Fibroblast of upper back skin (primary cell): ENCODE measurements around the gene DNAJC5G.

Source experiments
- DNase-seq: peaks from one replicate; pipeline ENCODE4 v3.0.0-alpha.2; 2013

The DNAJC5G gene, protein sequence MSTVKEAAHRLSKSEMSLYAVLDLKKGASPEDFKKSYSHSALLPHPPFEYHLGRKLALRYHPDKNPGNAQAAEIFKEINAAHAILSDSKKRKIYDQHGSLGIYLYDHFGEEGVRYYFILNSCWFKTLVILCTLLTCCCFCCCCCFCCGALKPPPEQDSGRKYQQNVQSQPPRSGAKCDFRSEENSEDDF

DNA sequence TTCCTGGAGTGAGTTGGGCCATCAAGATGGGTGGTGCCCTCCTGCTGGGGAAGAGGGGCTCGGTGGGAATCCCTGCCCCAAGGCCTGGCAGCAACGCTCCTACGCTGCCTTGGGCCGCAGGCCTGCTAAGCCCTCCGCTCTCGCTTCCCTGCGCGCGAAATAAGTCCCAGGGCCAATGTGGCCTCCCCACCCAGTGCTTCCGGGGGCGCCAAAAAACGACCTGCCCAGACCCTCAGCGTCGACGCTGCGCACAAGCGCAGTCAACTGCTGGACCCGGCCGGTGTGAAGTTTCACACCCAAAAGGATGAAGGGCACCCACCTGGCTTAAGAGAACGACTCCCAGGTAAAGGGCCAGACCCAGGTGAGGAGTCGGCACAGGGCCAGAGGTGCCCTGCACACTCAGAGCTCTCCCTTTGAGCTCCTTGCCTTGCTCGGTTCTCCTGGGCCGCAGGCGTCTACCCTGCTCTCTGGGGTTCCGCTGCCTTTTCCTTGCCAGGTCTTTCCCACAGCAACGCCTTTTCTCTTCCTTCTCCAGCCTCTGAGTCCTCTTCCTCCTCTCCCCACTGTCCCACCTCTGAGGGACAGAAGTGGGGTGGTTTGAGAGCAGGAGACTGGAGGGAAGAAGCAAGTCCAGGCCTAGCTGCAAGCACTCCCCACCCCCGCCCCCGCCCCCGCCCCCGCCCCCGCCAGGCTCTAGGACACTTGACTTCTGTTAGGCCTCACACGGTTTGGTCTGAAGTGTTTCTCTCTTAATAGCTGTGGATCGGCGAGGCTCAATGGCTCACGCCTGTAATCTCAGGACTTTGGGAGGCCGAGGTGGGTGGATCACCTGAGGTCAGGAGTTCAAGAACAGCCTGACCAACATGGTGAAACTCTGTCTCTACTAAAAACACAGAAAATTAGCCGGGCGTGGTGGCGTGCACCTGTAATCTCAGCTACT, at the start of gene DNAJC5G:
DNAJC5G (plus strand) TSS at position 223 of the 940 bp plus-strand sequence. CDS start 1,296 bp downstream, outside the sequence.
- DNase-seq, result no peak

DNA sequence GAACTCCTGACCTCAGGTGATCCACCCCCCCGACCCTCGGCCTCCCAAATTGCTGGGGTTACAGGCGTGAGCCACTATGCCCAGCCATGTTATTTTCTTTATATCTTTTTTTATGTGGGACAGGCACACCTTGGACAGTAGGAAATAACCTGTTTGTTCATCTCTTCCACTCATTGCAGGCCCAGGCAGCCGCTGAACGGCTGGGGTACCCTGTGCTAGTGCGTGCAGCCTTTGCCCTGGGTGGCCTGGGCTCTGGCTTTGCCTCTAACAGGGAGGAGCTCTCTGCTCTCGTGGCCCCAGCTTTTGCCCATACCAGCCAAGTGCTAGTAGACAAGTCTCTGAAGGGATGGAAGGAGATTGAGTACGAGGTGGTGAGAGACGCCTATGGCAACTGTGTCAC, 49.7 kb upstream of the DNAJC5G start:
- DNase-seq, result no peak

DNA sequence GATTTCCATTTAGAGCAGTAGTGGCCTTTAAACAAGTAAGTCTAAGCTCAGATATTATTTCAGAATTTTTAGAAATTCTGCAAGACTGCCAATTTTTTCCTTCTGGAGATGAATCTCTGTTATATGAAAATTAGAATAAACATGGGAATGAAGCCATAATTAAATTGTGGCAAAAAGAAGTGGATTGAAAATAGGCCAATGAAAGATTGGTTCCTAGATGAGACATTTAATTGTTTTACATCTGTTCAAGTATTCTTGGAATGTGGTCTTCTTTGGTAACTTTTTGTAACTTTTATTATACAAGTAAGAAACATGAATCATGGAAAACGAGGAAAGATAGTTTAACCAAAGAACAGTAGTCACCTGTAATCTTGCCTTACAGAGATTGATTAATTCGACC, 47.7 kb upstream of the DNAJC5G start:
- no peak for DNase-seq

DNA sequence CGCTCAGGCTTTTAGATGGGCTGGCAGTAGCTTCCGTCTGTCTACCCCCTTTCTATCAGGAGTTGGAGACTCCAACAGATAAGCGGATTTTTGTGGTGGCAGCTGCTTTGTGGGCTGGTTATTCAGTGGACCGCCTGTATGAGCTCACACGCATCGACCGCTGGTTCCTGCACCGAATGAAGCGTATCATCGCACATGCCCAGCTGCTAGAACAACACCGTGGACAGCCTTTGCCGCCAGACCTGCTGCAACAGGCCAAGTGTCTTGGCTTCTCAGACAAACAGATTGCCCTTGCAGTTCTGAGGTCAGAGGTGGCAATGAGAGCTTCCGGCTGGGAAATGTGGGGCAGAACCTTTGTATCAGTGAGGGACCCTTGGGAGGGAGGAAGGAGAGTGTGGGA, 43.3 kb upstream of the DNAJC5G start:
- DNase-seq, result no peak

DNA sequence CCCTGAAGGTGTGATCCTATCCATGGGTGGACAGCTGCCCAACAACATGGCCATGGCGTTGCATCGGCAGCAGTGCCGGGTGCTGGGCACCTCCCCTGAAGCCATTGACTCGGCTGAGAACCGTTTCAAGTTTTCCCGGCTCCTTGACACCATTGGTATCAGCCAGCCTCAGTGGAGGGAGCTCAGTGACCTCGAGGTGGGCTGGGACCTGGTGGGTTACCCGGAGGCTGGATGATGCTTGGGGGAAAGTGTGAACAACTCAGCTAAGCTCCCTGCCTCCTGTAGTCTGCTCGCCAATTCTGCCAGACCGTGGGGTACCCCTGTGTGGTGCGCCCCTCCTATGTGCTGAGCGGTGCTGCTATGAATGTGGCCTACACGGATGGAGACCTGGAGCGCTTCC, 41.9 kb upstream of the DNAJC5G start:
- no peak for DNase-seq

DNA sequence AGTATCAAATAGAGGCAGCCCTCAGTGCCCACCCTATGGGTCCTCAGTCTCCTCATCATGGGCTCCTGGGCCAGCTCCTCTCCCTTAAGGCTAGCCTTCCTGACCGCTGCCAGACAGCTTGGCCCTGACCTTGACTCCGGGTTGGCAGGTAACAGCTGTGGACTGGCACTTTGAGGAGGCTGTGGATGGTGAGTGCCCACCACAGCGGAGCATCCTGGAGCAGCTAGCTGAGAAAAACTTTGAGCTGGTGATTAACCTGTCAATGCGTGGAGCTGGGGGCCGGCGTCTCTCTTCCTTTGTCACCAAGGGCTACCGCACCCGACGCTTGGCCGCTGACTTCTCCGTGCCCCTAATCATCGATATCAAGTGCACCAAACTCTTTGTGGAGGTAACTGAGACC, 39.1 kb upstream of the DNAJC5G start:
- no peak for DNase-seq

DNA sequence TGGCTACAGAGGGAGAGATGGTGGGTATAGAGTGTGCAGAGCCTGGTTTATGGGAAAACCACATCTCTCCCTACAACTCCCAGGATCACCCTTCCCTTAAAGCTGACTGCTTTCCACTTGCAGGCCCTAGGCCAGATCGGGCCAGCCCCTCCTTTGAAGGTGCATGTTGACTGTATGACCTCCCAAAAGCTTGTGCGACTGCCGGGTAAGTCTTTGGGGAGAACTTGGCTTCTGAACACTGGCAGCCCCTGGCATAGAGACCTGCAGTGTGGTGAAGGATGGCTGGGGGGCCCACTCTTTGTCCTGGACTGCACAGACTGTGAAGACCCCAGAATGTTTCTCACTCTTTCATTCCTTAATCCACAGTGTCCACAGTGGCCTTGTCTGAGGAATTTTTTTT, 38.6 kb upstream of the DNAJC5G start:
- DNase-seq, result no peak

DNA sequence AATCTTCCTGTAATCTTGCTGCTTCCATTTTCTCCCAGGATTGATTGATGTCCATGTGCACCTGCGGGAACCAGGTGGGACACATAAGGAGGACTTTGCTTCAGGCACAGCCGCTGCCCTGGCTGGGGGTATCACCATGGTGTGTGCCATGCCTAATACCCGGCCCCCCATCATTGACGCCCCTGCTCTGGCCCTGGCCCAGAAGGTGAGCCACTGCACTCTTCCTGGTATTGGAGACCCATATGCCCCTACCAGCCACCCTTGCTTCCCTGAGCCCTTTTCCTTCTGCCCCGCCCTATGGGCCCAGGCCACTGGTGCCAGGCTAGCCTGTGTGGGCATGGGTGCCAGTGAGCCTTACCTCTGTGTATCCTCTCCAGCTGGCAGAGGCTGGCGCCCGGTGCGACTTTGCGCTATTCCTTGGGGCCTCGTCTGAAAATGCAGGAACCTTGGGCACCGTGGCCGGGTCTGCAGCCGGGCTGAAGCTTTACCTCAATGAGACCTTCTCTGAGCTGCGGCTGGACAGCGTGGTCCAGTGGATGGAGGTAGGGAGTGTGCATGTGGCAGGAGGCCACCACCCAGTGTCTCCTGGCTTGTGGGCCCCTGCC, 37.8 kb upstream of the DNAJC5G start:
- DNase-seq, result no peak

DNA sequence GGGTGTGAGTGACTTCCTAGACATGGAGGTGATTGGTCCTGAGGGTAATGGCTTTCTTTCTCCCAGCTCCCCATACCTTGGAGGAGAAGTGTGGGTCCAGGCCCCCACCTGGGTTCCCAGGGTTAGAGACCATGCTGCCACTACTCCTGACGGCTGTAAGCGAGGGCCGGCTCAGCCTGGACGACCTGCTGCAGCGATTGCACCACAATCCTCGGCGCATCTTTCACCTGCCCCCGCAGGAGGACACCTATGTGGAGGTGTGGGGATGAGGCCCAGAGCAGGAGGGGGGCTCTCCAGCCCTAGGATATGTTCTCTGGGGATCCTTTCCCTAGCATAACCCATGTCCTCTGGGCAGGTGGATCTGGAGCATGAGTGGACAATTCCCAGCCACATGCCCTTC, 36.3 kb upstream of the DNAJC5G start:
- no peak for DNase-seq

DNA sequence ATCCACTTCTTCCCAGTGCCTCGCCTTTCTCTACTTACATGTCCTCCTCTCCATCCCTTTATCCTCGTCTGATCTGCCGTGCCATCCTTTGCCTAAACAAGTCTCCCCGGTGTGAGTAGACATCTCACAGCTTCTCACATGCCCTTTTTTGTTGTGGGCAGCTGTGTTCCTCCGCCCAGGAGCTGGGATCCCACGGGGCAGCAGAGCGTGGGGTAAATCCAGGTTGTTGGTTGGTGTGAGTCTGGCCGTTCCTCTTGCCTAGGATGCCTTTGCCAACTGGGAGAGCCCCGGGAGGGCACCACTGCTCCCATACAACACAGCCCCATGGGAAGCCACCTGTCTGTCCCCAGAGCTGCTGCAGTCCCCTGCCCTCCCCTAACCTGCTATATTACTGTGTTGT, 34.8 kb upstream of the DNAJC5G start:
- DNase-seq, result no peak

DNA sequence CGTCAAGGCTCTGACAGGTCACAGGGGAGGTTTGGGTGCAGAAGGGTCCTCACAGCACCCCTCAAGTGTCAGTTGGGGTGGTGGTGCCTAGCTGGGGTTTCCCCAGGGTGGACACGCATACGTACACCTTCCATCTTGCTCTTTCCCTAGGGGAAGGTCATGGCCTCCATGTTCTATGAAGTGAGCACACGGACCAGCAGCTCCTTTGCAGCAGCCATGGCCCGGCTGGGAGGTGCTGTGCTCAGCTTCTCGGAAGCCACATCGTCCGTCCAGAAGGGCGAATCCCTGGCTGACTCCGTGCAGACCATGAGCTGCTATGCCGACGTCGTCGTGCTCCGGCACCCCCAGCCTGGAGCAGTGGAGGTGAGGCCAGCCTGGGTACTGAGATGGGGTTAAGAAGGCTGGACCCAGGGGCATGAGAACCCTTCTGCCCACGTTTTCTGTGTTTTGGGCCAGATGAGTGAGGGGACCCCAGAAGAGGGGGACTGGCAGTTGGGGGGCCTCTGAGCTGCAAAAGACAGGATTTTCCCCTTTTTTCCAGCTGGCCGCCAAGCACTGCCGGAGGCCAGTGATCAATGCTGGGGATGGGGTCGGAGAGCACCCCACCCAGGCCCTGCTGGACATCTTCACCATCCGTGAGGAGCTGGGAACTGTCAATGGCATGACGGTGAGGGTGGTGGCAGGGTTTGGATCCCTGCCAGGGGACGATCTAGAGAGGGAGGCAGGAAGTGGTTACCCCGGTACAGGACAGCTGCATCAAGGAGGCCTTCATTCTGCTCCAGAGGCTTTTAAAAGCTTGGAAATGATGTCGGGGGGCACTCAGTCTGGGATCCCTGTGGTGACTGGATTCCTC, 33.2 kb upstream of the DNAJC5G start:
- no peak for DNase-seq

DNA sequence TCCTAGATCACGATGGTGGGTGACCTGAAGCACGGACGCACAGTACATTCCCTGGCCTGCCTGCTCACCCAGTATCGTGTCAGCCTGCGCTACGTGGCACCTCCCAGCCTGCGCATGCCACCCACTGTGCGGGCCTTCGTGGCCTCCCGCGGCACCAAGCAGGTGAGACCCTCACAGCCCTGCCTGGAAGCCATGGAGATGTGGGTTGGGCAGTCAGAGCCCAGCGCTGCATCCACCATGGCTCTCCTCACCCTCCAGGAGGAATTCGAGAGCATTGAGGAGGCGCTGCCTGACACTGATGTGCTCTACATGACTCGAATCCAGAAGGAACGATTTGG, 32.6 kb upstream of the DNAJC5G start:
- DNase-seq, result no peak

DNA sequence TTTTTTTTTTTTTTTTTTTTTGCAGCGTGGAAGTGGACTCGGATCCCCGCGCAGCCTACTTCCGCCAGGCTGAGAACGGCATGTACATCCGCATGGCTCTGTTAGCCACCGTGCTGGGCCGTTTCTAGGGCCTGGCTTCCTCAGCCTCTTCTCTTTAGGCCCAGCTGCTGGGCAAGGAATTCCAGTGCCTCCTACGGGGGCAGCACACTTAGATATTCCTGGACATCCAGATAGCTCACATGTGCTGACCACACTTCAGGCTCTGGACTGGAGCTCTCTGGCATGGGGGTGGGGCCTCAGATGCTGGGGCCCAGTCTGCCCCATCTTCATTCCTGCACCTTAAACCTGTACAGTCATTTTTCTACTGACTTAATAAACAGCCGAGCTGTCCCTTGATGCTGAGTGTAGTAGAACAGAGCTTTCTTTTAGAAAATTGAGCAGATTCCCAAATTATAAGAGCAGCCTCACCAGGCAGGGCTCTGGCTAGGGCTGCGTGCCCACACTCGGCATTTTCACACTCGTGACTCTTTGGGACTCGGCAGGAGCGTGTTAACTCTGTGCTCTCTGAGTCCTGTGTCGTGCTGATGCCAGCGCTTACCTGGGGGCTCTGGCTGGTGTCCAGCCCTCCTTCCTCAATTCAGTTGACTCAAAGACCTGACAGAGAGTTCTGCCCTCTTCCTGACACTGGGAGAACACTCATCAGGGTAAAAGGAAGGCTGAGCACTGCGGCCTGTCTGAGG, 31.7 kb upstream of the DNAJC5G start:
- DNase-seq, result no peak

DNA sequence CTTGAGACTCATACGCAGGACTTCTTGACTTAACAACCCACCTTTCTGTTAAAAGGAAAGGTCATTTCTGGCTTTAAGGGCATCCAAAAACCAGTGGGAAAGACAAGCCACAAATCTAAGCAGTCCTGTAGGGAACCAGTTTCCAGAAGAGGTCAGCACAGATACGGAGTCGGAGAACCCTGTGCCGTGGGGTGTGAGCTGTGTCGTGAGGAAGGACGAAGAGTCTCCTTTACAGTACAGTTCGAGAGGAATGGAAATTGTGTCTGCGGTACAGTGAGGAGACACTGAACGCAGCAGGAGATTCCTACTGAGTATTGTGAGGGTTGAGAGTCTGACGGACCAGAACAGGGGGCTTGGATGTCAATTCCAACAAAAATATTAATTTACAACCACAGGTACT, 30.1 kb upstream of the DNAJC5G start:
- no peak for DNase-seq

DNA sequence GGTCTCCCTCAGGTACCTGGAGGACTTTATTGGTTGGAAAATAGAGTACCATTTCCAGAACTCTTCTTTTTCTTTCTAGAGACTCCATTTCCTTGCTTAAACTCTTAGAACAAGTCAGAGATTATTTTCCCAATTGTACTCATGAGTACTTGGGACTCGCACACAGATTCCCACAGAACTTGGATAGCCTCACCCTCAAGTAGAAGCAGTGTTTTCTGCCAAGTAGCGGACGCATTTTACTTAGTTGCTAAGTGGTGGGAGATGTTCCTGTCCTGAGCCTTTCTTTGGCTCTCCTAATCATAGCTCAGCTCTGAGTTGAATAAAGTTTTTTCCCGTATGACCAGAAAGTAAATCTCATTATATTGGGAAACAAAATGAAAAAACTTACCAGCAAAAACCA, 29.6 kb upstream of the DNAJC5G start:
- DNase-seq, result no peak

DNA sequence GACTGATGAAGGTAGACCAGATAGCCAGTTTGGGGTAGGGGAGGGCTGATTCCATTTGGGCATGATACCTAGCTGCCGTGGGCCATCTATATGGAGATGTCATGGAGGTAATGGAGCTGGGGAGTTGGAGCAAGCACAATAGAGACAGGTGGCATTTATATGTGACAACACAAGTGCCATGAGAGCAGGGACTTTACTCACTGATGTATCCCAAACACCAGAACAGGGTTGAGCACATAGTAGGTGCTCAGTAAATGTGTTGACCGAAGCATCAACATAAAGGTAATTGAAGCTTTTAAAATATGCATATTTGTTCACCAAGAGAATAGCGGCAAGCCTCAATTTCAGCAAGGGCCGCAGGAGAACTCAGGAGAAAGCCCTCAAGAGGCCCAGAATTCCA, 27.3 kb upstream of the DNAJC5G start:
- no peak for DNase-seq

DNA sequence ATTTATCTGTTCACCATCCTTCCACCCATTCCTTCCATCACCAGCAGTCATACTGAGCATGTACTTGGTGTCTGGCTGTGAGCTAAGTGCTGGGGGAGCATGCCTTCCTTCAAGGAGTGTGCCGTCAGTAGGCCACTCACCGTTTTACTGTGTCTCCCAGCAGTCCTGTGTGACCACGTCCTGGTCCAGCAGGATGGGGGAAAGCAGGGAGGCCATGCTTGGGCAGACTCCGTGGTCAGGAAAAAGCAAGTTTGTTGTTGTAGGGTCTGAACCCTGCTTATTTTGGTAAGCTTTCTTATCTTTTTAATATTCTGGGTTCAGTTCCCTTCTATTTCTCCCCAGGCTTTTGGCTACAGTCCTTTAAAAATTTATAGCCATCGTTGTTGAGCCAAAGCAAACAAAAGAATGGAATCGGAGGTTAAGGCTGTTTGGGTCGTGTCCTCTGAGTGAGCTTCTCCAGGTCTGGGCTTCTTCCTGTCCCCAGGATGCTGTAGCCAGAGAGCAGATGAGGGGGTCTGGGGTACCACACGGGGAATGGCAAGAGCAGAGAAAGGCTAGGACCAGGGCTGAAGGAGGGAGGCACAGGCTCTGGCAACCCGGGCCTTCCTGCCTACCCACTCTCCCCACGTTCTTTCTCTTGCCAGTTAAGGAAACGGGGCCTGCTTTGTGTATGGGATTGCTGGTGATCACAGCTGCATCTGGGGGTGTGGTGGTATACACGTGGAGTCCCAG, 25.9 kb upstream of the DNAJC5G start:
- DNase-seq, result peak; percentile 22

DNA sequence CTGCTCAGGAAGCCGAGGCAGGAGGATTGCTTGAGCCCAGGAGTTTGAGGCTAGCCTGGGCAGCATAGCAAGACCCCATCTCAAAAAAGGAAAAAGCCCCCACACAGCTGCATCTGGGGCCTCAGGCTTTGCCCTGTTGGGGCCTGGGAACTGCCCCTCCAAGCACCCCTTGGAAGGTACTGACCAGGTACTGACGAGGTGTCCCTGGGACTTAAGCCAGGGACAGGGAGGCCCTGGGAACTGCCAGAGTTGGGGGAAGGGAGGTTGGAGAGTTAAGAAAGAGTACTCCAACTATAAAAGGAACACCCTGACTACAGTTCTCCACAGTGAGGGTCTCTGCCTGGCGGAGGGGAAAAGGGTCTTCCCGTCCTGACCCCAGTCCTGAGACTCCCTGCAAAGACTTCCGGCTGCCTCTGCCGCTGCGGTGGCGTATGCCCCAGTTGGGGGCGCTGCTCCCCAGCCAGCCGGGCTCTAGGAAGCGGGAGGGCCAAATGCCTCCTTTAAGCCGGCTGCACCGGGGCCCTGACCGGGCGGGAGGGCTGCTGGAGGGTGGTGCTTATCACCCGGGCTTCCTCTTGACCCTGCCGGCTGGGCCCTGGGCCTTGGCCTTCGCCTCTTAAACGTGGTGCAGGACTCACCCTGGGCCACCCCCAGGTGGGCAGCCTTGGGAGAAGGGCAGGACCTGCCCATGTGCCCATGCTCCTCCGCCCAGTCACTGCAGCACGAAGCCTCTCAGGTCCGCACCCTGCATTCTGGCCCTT, 25.2 kb upstream of the DNAJC5G start:
- peak; percentile 25 for DNase-seq

DNA sequence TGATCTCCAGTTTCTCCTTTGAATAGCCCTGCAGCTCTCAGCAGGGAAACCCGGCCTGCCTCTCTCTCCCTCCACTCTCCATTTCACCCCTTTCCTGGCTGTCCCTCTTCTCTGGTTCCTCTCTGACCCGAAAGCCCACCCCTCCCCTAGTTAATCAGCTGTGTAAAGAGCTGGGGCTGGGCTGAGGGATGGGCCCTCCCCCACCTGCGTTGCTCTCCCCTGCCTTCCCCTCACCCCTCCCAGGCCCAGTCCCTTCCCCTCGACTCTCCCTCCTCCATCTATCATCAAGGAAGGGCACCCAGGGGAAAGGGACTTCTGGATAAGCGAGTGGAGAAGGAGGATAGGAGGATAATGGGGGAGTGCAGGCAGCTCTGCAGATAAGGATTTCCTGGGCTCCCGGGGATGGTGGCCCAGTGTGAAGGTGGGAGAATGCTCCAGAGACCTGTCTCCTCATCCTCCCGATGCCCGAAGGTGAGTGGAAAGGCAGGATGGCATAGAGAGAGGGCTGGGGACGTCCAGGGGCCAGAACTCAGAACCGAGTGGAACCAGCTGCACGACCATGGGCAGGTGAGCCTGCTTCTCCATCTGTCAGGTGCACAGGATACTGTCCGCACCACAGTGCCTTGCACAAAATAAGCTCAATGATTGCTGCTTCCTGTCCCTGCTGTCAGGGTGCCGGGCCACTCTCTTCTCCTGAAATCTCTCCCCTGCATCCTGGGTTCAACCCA, 24.4 kb upstream of the DNAJC5G start:
- DNase-seq, result no peak

DNA sequence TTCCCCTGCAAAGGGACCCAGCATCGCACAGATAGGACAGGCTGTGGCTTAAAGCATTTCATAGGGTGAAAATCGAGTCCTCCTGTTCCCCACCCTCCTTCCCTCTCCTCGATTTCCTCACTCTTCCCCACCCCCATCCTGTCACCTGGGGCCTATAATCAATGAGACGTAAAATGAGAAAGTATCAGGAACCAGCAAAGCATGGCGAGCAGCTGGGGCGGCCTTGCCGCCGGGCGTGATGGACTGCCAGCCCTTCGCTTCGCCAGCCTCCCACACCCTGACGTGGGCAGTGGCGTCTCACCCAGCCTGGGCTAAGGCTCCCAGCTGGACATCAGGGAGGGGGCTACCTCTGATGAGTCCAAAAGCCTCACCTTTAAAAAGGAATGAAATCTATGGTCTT, 23.5 kb upstream of the DNAJC5G start:
- DNase-seq, result no peak
